ENCODE data around the gene DDX3Y.

DDX3Y gene

DNA sequence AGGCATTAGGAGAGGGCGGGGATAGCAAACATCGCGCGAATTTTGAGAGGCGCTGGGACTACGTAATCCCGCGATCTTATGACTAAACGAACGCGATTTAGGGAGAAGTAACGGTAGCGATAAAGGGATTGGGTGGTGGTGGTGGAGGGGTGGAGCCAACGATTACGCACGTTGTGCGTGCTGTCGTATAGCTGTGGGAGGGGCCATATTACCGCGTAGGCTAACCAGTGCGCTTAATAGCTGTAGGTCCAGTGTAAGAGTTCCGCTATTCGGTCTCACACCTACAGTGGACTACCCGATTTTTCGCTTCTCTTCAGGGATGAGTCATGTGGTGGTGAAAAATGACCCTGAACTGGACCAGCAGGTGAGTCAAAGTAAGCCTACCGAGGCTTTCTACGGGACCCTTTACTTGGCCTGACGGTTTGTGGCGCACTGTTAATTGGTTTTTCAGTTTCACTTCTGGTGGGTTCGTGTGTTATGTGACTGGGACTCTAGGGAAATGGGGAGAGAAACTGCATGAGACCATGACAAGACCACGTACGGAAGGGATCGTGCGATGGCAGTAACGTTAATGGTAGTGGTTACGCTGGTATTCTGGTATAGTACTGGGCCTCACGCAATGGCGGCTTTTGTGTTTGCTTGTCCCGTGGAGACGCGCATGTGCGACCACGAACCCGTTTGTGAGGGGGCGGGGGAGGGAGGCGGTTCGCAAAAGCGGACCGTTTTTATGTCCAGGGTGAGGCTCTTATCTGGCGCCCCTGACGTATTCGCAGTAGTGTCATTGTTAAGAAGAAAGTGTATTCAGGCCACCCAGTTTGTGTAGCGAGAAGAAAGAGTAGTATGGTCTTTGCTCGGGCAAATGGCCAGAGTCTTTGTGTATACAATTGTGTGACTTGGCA, at the start of gene DDX3Y:
Gene DDX3Y, plus strand, starts transcription at position 251 of the 899 bp plus-strand sequence. Its CDS starts 69 bp downstream, at position 320.
- DNase-seq (ENCODE audit: low read depth in 1 of 2, low spot score in 1 of 2): peak; percentile 60 to 62

- DNase-seq (ENCODE audit: low read depth in 1 of 2, low spot score in 1 of 2): no peak
Measured at GRCh38 chrY:12855791-12856275, 48.8 kb upstream of the DDX3Y start.

- DNase-seq (ENCODE audit: low read depth in 1 of 2, low spot score in 1 of 2): no peak
Measured at GRCh38 chrY:12867960-12868359, 36.7 kb upstream of the DDX3Y start.

GRCh38 chrY:12896973-12897372, 7.7 kb upstream of the DDX3Y start:
- no peak for DNase-seq (ENCODE audit: low read depth in 1 of 2, low spot score in 1 of 2)

DNA sequence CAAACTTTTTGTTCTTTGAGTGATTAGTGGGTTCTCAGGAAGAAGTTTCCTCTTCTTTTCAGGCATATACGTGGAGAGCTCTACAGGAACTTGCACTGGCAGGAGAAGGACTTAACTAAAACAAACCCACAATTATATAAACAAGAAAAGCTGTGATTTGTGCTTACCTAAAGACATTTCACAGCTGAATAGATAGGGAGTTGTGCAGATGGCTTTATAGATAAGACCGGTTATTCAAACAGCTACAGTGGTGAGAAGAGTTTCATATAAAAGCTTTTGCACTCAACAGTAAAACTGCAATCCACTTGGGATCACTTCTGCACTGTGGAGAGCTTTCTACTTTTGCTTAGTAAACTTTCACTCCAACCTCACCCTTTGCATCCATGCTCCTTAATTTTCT, 6.1 kb upstream of the DDX3Y start:
- no peak for DNase-seq (ENCODE audit: low read depth in 1 of 2, low spot score in 1 of 2)

GRCh38 chrY:12905517-12905872, 827 bp downstream of the DDX3Y start:
- peak; percentile 29 to 35 for DNase-seq (ENCODE audit: low read depth in 1 of 2, low spot score in 1 of 2)

- DNase-seq (ENCODE audit: low read depth in 1 of 2, low spot score in 1 of 2): no peak
Measured at GRCh38 chrY:12905895-12906294, 1.2 kb downstream of the DDX3Y start.

GRCh38 chrY:12913541-12913940, 8.9 kb downstream of the DDX3Y start:
- DNase-seq (ENCODE audit: low read depth in 1 of 2, low spot score in 1 of 2): no peak

DNA sequence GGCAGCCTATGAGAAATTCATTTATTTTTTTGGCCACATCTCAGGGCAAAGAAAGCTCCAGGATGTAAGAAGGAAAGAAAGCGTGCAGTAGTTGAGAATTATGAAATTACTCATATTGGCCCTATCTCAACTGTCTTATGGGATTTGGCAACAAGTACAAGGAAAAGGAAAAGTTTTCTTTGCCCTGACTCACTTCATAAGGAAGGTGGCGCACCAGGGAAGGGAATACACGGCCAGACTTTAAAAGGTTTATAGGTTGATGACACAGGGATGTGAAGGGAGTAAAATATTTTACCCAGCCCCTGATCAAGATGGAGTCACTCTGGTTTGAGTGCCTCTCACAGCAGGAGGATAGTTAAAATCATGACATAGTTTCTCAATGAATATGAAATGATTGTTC, 23.4 kb downstream of the DDX3Y start:
- DNase-seq (ENCODE audit: low read depth in 1 of 2, low spot score in 1 of 2): no peak

DNA sequence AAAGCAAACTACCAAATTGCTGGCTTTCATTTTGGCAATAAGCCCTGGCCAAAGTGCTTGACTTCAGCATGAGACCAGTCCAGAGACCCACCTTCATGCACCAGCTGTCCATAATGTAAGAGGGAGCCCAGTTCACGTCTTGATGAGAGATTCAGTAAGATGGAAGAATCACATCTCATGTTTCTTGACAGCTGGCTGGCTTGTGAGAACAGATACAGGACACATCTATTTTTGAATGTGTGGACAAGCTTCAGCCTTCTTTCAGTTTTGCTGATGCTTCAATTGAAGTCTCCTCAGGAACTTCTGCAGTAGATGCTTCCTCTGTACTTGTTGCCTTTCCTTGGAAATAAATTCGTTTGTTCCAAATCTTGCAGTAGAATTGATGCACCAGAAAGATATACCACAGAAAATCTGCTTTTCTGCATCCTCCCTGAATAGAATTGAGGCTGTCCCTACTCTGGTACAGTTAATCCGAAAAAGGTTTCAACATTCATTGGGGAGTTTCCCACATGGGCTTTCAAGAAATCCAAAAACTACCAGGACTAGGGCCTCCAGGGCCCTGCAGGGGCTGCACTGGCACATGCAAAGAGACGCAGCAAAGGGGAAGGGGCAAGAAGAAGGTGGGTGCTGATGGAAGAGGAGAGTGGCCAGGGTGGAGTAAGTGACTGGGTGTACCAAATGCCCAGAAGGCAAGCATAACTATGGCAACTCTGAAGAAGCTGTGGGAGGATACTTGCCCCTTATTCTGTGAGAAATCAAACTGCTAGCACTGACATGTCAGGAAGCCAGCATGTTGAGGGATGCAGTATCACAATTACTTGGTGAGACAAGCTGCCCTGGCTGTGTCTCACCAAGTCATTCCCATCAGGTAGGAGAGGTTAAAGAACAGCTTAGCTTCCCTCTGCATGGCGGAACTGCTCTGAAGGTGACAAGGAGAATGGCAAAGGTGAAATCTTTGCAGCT, 37.3 kb downstream of the DDX3Y start:
- no peak for DNase-seq (ENCODE audit: low read depth in 1 of 2, low spot score in 1 of 2)

Measured in stimulated activated CD4-positive, alpha-beta T cell treated with anti-CD3 and anti-CD28 coated beads, Interleukin-15, amount 100 ng/mL, for 1 hour (primary cell).